Inflammatory macrophage (primary cell): ENCODE results near the gene SLC17A2.

Experiments used
- DNase-seq, 2 donors: peaks; one replicate each; pipeline ENCODE4 v3.0.0-alpha.2; 2020 to 2022

The SLC17A2 gene

GRCh38 chr6:25918083-25918683 is 12.3 kb downstream of the SLC17A2 start:
- DNase-seq = no peak

- DNase-seq = no peak
Measured at GRCh38 chr6:25916789-25917490, 13.6 kb downstream of the SLC17A2 start.

- DNase-seq = no peak
Measured at GRCh38 chr6:25916330-25916729, 14.2 kb downstream of the SLC17A2 start.

- DNase-seq = no peak
Measured at GRCh38 chr6:25913741-25914140, 16.8 kb downstream of the SLC17A2 start.

- DNase-seq = no peak
Measured at GRCh38 chr6:25911351-25911750, 19.1 kb downstream of the SLC17A2 start.

GRCh38 chr6:25907475-25908014 is 22.9 kb downstream of the SLC17A2 start:
- no peak for DNase-seq

GRCh38 chr6:25903467-25904099 is 26.9 kb downstream of the SLC17A2 start:
- no peak for DNase-seq

GRCh38 chr6:25902071-25902470 is 28.4 kb downstream of the SLC17A2 start:
- DNase-seq = no peak

GRCh38 chr6:25900843-25901242 is 29.6 kb downstream of the SLC17A2 start:
- no peak for DNase-seq

- no peak for DNase-seq
Measured at GRCh38 chr6:25899580-25900408, 30.7 kb downstream of the SLC17A2 start.

GRCh38 chr6:25899123-25899522 is 31.4 kb downstream of the SLC17A2 start:
- DNase-seq = no peak

GRCh38 chr6:25898289-25898977 is 32.1 kb downstream of the SLC17A2 start:
- no peak for DNase-seq

- no peak for DNase-seq
Measured at GRCh38 chr6:25896252-25896651, 34.2 kb downstream of the SLC17A2 start.

- DNase-seq = no peak
Measured at GRCh38 chr6:25895771-25896170, 34.7 kb downstream of the SLC17A2 start.

- DNase-seq = no peak
Measured at GRCh38 chr6:25893778-25894177, 36.7 kb downstream of the SLC17A2 start.

- no peak for DNase-seq
Measured at GRCh38 chr6:25892877-25893276, 37.6 kb downstream of the SLC17A2 start.

GRCh38 chr6:25889877-25890853 is 40.3 kb downstream of the SLC17A2 start:
- DNase-seq = peak; percentile 41 to 60

GRCh38 chr6:25888626-25889025 is 41.9 kb downstream of the SLC17A2 start:
- DNase-seq = no peak

GRCh38 chr6:25886066-25886465 is 44.4 kb downstream of the SLC17A2 start:
- no peak for DNase-seq

- DNase-seq = peak; percentile 62 to 80
Measured at GRCh38 chr6:25883991-25884390, 46.5 kb downstream of the SLC17A2 start.

- no peak for DNase-seq
Measured at GRCh38 chr6:25883536-25883935, 47.0 kb downstream of the SLC17A2 start.
